Right kidney (tissue), 1 donor: Measurements from ENCODE around the gene TWIST2.
A peak's percentile ranks its signal among the peaks of the same experiment; 100 is the strongest.

Source experiments
- DNase-seq: peaks from one replicate; pipeline ENCODE4 v3.0.0-alpha.2; 2016

The TWIST2 gene

GRCh38 chr2:238856713-238857567, 9.1 kb downstream of the TWIST2 start:
- DNase-seq, result no peak

GRCh38 chr2:238857959-238858358, 10.1 kb downstream of the TWIST2 start:
- DNase-seq, result no peak

- DNase-seq, result no peak
Observed at GRCh38 chr2:238859636-238860347, 11.9 kb downstream of the TWIST2 start.

GRCh38 chr2:238861013-238861730, 13.3 kb downstream of the TWIST2 start:
- DNase-seq, result no peak

GRCh38 chr2:238861766-238862315, 14.0 kb downstream of the TWIST2 start:
- DNase-seq, result no peak

GRCh38 chr2:238862701-238863100, 14.8 kb downstream of the TWIST2 start:
- no peak for DNase-seq

GRCh38 chr2:238863231-238863630, 15.3 kb downstream of the TWIST2 start:
- DNase-seq, result no peak

GRCh38 chr2:238863749-238864206, 15.9 kb downstream of the TWIST2 start:
- no peak for DNase-seq

- peak; percentile 41 for DNase-seq
Observed at GRCh38 chr2:238864207-238865014, 16.5 kb downstream of the TWIST2 start.

GRCh38 chr2:238865015-238865719, 17.3 kb downstream of the TWIST2 start:
- no peak for DNase-seq

- DNase-seq, result no peak
Observed at GRCh38 chr2:238865744-238866355, 18.0 kb downstream of the TWIST2 start.

GRCh38 chr2:238866656-238867277, 18.9 kb downstream of the TWIST2 start:
- DNase-seq, result no peak

- no peak for DNase-seq
Observed at GRCh38 chr2:238868067-238868524, 20.2 kb downstream of the TWIST2 start.

- no peak for DNase-seq
Observed at GRCh38 chr2:238868616-238869292, 20.9 kb downstream of the TWIST2 start.

- no peak for DNase-seq
Observed at GRCh38 chr2:238869293-238870124, 21.6 kb downstream of the TWIST2 start.

GRCh38 chr2:238870261-238870660, 22.4 kb downstream of the TWIST2 start:
- DNase-seq, result no peak

GRCh38 chr2:238872026-238872425, 24.1 kb downstream of the TWIST2 start:
- no peak for DNase-seq

GRCh38 chr2:238872628-238873380, 24.9 kb downstream of the TWIST2 start:
- DNase-seq, result no peak
